ENCODE results near the gene ST6GAL1. TPM values are rescaled to one million over a fixed set of nuclear protein-coding genes. Genes with fewer than 3 reads are reported as not detected.

The ST6GAL1 gene
- total and polyA plus RNA-seq, 7 experiments from 2014 or later = 115 to 313 (median 214) TPM

- no peak for ATAC-seq
- Mint-ChIP-seq H3K27me3 (no peaks in the 10 kb centered on the region), H3K36me3 (peaks cover 0 to under 1% (median 0%) of the 10 kb centered on the region in 5 donors), H3K4me3 (no peak overlapping the region), H3K4me1 (peaks cover 2 to 14% (median 9%) of the 10 kb centered on the region in 7 donors), H3K9me3 (peaks cover 0 to 2% (median 0%) of the 10 kb centered on the region in 11 donors), H3K27ac (peak overlapping the region in 2 of 9 donors; percentile 38 to 81)
- ChIA-PET POLR2A (interaction anchor here (1.4 to 2.3 kb wide), 2 partner anchors 16 to 46 kb away, joined by 4 to 9 read pairs; no protein-coding TSS in a partner anchor), CTCF (interaction anchor here (0.6 kb wide), 3 partner anchors 20 to 71 kb away, joined by 3 read pairs; no protein-coding TSS in a partner anchor)
- H3K27me3 ChIP-seq (ENCODE audit: control insufficient read depth in 2 of 2, insufficient read depth in 2 of 2, low read length in 2 of 2) = no peaks in the 10 kb centered on the region
- no peak overlapping the region for H3K4me3 ChIP-seq (ENCODE audit: low read length)
- no peaks in the 10 kb centered on the region for H3K9me3 ChIP-seq (ENCODE audit: control insufficient read depth in 2 of 3, low read length in 3 of 3)
- H3K36me3 ChIP-seq (ENCODE audit: control insufficient read depth in 2 of 3, insufficient read depth in 3 of 3, low read length in 3 of 3) = peaks cover 0 to 5% (median 0%) of the 10 kb centered on the region in 3 experiments
- intact Hi-C loops (cut with micrococcal nuclease) = no loop called here
- no peak overlapping the region for H3K27ac ChIP-seq (ENCODE audit: low read depth, low read length)
- peaks cover 0 to 6% of the 10 kb centered on the region in 2 donors for H3K4me1 ChIP-seq (ENCODE audit: control insufficient read depth in 2 of 2, insufficient read depth in 2 of 2, low read length in 2 of 2)
- no peak for DNase-seq
Measured at GRCh38 chr3:186925826-186926225, 4.5 kb upstream of the ST6GAL1 start.

DNA sequence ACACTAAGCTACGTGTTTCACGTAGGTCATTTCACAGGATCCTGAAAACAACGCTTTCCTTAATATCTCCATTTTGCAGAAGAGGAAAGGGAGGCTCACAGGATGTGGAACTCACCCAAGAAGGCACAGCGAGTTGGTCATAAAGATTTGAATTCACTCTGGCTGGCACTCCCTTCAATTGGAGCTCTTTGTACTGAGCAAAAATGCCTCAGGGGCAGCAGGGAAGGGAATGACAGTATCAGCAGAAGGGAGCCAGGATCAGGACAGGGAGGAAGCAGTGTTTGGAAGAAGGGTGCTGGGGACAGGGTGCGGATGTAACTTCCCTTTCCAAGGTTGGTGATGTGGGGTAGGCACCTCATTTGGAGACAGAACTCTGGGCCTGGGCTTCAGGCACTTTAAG lies 1.1 kb upstream of the ST6GAL1 start:
- no peak overlapping the region for H3K4me3 ChIP-seq (ENCODE audit: low read length)
- Mint-ChIP-seq H3K9me3 (peaks cover 0 to 2% (median 0%) of the 10 kb centered on the region in 11 donors), H3K4me3 (peak overlapping the region; percentile 52 to 100 (median 67)), H3K27ac (peak overlapping the region in 8 of 9 donors; percentile 15 to 98 (median 72)), H3K27me3 (no peaks in the 10 kb centered on the region), H3K36me3 (peaks cover 0 to 15% (median 4%) of the 10 kb centered on the region in 5 donors), H3K4me1 (peaks cover 21 to 36% (median 33%) of the 10 kb centered on the region in 7 donors)
- POLR2A ChIA-PET = interaction anchor here (0.6 to 5.7 kb wide), 7 partner anchors 8 to 132 kb away, joined by 3 to 74 read pairs (median 9); no protein-coding TSS in a partner anchor
- no peak for DNase-seq
- no peaks in the 10 kb centered on the region for H3K9me3 ChIP-seq (ENCODE audit: control insufficient read depth in 2 of 3, low read length in 3 of 3)
- H3K4me1 ChIP-seq (ENCODE audit: control insufficient read depth in 2 of 2, insufficient read depth in 2 of 2, low read length in 2 of 2) = peaks cover 6 to 20% of the 10 kb centered on the region in 2 donors
- ATAC-seq = no peak
- CTCF ChIA-PET = interaction anchor here (0.7 to 0.8 kb wide), 2 partner anchors 9 to 79 kb away, joined by 3 to 4 read pairs; no protein-coding TSS in a partner anchor
- intact Hi-C loops (cut with micrococcal nuclease) = no loop called here
- peaks cover 0 to 19% (median 4%) of the 10 kb centered on the region in 3 experiments for H3K36me3 ChIP-seq (ENCODE audit: control insufficient read depth in 2 of 3, insufficient read depth in 3 of 3, low read length in 3 of 3)
- no peak overlapping the region for H3K27ac ChIP-seq (ENCODE audit: low read depth, low read length)
- no peaks in the 10 kb centered on the region for H3K27me3 ChIP-seq (ENCODE audit: control insufficient read depth in 2 of 2, insufficient read depth in 2 of 2, low read length in 2 of 2)

DNA sequence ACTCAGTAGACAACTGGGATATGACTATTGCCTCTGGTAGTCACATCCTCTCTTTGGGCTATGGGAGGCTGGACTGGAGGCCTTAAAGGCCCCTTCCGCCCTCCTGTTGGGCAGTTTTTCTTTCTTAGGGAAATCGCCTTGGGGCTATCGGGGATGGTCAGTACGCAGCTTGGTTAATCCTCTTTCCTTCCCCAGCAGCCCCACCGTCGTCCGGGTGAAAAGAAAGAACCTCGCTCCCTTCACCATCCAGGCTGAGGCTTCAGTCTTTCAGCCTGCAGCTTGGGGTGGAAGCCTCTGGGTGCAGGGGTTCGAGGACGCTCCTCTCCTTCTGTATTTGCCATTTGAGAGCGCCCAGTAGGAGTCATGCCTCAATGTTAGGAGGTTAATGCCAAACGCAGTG lies 641 bp upstream of the ST6GAL1 start:
- H3K4me3 Mint-ChIP-seq = peak overlapping the region; percentile 89 to 100 (median 98)
- intact Hi-C loops (cut with micrococcal nuclease) = loop anchor here (1.0 to 5.0 kb wide), 12 partner anchors 32 to 359 kb away; partner anchors contain the start of genes RPL39L (in 2 of the 2), DNAJB11 (in 1 of the 2) and EIF4A2 (in 1 of the 2)
- H3K27ac ChIP-seq (ENCODE audit: low read depth, low read length) = peak overlapping the region; percentile 74
- H3K36me3 ChIP-seq (ENCODE audit: control insufficient read depth in 2 of 3, insufficient read depth in 3 of 3, low read length in 3 of 3) = peaks cover 0 to 19% (median 5%) of the 10 kb centered on the region in 3 experiments
- ChIA-PET CTCF (interaction anchor here (0.7 kb wide), 1 partner anchor 80 kb away, joined by 3 read pairs; no protein-coding TSS in a partner anchor), POLR2A (interaction anchor here (1.1 to 5.7 kb wide), 5 partner anchors 8 to 97 kb away, joined by 4 to 74 read pairs (median 62); no protein-coding TSS in a partner anchor)
- no peaks in the 10 kb centered on the region for H3K9me3 ChIP-seq (ENCODE audit: control insufficient read depth in 2 of 3, low read length in 3 of 3)
- peaks cover 21 to 37% (median 34%) of the 10 kb centered on the region in 7 donors for H3K4me1 Mint-ChIP-seq
- no peak for ATAC-seq
- H3K27me3 Mint-ChIP-seq = no peaks in the 10 kb centered on the region
- peak overlapping the region; percentile 79 for H3K4me3 ChIP-seq (ENCODE audit: low read length)
- peak overlapping the region; percentile 81 to 98 (median 91) for H3K27ac Mint-ChIP-seq
- peaks cover 0 to 2% (median 0%) of the 10 kb centered on the region in 11 donors for H3K9me3 Mint-ChIP-seq
- no peak for DNase-seq
- H3K36me3 Mint-ChIP-seq = peaks cover 0 to 16% (median 4%) of the 10 kb centered on the region in 5 donors
- H3K27me3 ChIP-seq (ENCODE audit: control insufficient read depth in 2 of 2, insufficient read depth in 2 of 2, low read length in 2 of 2) = no peaks in the 10 kb centered on the region
- peaks cover 6 to 20% of the 10 kb centered on the region in 2 donors for H3K4me1 ChIP-seq (ENCODE audit: control insufficient read depth in 2 of 2, insufficient read depth in 2 of 2, low read length in 2 of 2)

DNA sequence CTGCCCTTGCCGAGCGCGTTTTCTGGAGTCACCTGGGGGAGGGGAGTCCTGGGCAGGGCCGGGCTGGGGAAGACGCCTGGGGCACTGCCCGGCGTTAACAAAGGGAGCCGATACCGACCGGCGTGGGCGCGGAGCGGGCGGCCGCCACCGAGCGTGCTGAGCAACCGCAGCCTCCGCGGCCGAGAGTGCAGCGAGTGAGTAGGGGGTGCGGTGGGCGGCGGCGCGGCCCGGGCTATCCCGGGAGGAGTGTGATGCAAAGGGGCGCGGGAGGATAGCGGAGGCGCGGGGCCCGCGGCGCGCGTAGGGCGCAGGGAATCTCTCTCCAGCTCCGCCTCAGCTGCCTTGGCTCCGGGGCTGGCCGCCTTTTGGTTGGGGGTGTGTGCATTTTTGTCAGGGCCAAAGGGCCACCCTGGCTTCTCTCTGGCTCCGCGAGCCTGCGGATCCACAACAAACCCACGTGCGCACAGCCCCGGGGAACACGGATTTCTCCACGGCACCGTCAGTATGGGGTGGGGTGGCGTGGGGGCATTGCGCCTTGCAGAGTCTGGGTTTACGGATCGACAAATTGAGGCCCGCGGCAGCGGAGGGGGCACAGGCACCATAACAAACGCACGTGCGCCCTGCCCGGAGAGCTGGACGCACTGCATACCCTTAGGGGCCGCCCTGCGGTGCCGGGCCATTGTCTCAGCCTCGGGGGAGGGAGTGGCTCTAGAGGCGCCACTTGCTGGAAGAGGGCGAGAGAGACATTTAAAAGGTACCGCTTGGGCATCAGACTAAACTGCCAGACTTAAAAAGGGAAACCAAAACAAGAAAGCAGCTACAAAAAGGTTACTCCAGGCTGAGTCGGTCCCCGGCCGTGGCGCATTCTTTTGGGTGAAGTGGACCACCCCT lies 560 bp downstream of the ST6GAL1 start:
- Histone ChIP-seq H3K36me3 (ENCODE audit: control insufficient read depth in 2 of 3, insufficient read depth in 3 of 3, low read length in 3 of 3) (peaks cover 0 to 19% (median 5%) of the 10 kb centered on the region in 3 experiments), H3K27ac (ENCODE audit: low read depth, low read length) (peak overlapping the region; percentile 74), H3K27me3 (ENCODE audit: control insufficient read depth in 2 of 2, insufficient read depth in 2 of 2, low read length in 2 of 2) (no peaks in the 10 kb centered on the region), H3K9me3 (ENCODE audit: control insufficient read depth in 2 of 3, low read length in 3 of 3) (no peaks in the 10 kb centered on the region), H3K4me1 (ENCODE audit: control insufficient read depth in 2 of 2, insufficient read depth in 2 of 2, low read length in 2 of 2) (peaks cover 8 to 20% of the 10 kb centered on the region in 2 donors), H3K4me3 (ENCODE audit: low read length) (peak overlapping the region; percentile 79)
- Mint-ChIP-seq H3K4me1 (peaks cover 30 to 47% (median 40%) of the 10 kb centered on the region in 7 donors), H3K36me3 (peaks cover 4 to 26% (median 13%) of the 10 kb centered on the region in 5 donors), H3K27ac (peak overlapping the region; percentile 88 to 98 (median 95)), H3K27me3 (no peaks in the 10 kb centered on the region), H3K4me3 (peak overlapping the region; percentile 89 to 100 (median 98)), H3K9me3 (peaks cover 0 to 2% (median 0%) of the 10 kb centered on the region in 11 donors)
- ATAC-seq (peak; percentile 87), DNase-seq (peak; percentile 39 to 78 (median 75))
- intact Hi-C loops (cut with micrococcal nuclease) = loop anchor here (1.0 to 5.0 kb wide), 21 partner anchors 22 to 361 kb away; partner anchors contain the start of genes RPL39L (in 2 of the 2), DNAJB11 (in 1 of the 2), EIF4A2 (in 1 of the 2) and RFC4 (in 1 of the 2)
- ChIA-PET POLR2A (interaction anchor here (0.6 to 5.7 kb wide), 29 partner anchors 8 to 234 kb away, joined by 3 to 74 read pairs (median 5); partner anchors contain the start of gene EIF4A2), CTCF (interaction anchor here (0.6 to 3.8 kb wide), 17 partner anchors 12 to 234 kb away, joined by 3 to 72 read pairs (median 5); no protein-coding TSS in a partner anchor)

GRCh38 chr3:186931532-186932280 lies 1.4 kb downstream of the ST6GAL1 start:
- Histone ChIP-seq H3K27me3 (ENCODE audit: control insufficient read depth in 2 of 2, insufficient read depth in 2 of 2, low read length in 2 of 2) (no peaks in the 10 kb centered on the region), H3K36me3 (ENCODE audit: control insufficient read depth in 2 of 3, insufficient read depth in 3 of 3, low read length in 3 of 3) (peaks cover 0 to 19% (median 5%) of the 10 kb centered on the region in 3 experiments), H3K9me3 (ENCODE audit: control insufficient read depth in 2 of 3, low read length in 3 of 3) (no peaks in the 10 kb centered on the region), H3K4me1 (ENCODE audit: control insufficient read depth in 2 of 2, insufficient read depth in 2 of 2, low read length in 2 of 2) (peaks cover 10 to 20% of the 10 kb centered on the region in 2 donors), H3K4me3 (ENCODE audit: low read length) (peak overlapping the region; percentile 79), H3K27ac (ENCODE audit: low read depth, low read length) (peak overlapping the region; percentile 74)
- Mint-ChIP-seq H3K27ac (peak overlapping the region; percentile 88 to 98 (median 95)), H3K4me3 (peak overlapping the region; percentile 89 to 100 (median 98)), H3K36me3 (peaks cover 4 to 26% (median 13%) of the 10 kb centered on the region in 5 donors), H3K9me3 (peaks cover 0 to 2% (median 0%) of the 10 kb centered on the region in 11 donors), H3K4me1 (peaks cover 32 to 53% (median 42%) of the 10 kb centered on the region in 7 donors), H3K27me3 (no peaks in the 10 kb centered on the region)
- peak; percentile 36 to 77 (median 43) for DNase-seq
- ChIA-PET POLR2A (interaction anchor here (0.7 to 5.7 kb wide), 33 partner anchors 8 to 208 kb away, joined by 3 to 74 read pairs (median 4); partner anchors contain the start of genes EIF4A2 and RPL39L), CTCF (interaction anchor here (0.6 to 3.8 kb wide), 17 partner anchors 11 to 234 kb away, joined by 3 to 72 read pairs (median 5); no protein-coding TSS in a partner anchor)
- intact Hi-C loops (cut with micrococcal nuclease) = loop anchor here (1.0 to 5.0 kb wide), 20 partner anchors 22 to 314 kb away; partner anchors contain the start of genes EIF4A2 (in 1 of the 2), RFC4 (in 1 of the 2) and RPL39L (in 1 of the 2)
- peak; percentile 66 for ATAC-seq
